Measurements from ENCODE around the gene HGF.
"Not testable (repeated sequence)": the region's sequence is repeated elsewhere in the genome, so short reads cannot be mapped to it uniquely, and the experiment has no call there.

- TF ChIP-seq, protein P1, sequence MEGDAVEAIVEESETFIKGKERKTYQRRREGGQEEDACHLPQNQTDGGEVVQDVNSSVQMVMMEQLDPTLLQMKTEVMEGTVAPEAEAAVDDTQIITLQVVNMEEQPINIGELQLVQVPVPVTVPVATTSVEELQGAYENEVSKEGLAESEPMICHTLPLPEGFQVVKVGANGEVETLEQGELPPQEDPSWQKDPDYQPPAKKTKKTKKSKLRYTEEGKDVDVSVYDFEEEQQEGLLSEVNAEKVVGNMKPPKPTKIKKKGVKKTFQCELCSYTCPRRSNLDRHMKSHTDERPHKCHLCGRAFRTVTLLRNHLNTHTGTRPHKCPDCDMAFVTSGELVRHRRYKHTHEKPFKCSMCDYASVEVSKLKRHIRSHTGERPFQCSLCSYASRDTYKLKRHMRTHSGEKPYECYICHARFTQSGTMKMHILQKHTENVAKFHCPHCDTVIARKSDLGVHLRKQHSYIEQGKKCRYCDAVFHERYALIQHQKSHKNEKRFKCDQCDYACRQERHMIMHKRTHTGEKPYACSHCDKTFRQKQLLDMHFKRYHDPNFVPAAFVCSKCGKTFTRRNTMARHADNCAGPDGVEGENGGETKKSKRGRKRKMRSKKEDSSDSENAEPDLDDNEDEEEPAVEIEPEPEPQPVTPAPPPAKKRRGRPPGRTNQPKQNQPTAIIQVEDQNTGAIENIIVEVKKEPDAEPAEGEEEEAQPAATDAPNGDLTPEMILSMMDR (IDR thresholded peaks at IDR 0.05; ENCODE audit: low read length) = not testable (repeated sequence)
- not testable (repeated sequence) for TF ChIP-seq EZH2 (IDR thresholded peaks at IDR 0.05; ENCODE audit: borderline replicate concordance, low read length)
Measured at GRCh38 chr7:81812866-81813476, 43.1 kb upstream of the HGF start.

Measured in OCI-LY1 (cell line).